NCI-H1694 (cell line): ENCODE results near the gene COPB2.

Source experiments
- DNase-seq: peaks from one replicate; lab custom pipeline; 2025; lab: John Stamatoyannopoulos, UW

COPB2 gene

DNA sequence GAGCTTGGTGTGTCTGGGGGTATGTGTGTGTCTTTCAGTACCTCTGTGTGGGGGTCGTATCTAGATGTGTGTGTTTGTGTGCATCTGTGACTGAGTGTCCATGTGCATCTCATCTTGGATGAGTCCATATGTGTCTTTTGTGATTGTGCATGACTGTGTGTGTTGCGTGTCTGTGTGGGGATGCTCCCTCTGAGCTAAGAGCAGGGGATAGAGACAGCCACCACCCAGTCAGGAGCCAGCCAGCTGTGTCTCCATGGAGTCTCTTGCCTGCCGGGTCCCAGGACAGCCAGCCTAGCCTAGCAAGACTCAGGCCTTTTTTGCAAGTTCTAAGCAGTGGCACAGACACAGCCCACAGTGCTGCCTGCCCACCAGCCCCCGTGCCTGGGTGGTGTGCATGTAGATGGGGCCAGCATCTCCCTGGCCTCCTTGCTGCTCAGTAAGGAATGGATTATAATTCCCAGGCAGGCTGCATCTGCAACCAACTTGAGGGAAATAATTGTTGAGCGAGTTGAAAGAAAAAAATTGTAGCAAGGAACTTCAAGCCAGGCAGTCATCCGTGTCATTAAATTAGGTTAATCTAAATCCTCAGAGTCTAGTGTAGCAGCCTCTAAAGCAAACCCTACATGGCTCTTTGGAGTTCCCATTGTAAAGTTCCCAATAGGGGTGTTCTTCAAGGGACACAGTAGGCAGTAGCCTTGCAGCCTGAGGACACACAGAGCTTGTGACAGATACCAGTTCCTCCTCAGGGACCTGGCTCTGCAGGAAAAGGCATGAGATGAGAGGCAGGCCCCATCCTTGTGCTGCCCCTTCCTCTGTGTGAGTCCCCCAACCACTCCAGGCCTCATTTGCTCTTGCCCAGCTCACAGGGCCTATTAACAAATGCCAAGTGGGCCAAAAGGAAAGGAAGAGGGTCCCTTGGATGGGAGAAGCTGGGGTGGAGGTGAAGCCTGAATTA lies 81.6 kb downstream of the COPB2 start:
- no peak for DNase-seq
